22Rv1 (cell line): ENCODE data around the gene NUP50.

Source experiments
- H3K27ac ChIP-seq: fragments of 450-650 bp; 2 replicates; pipeline ENCODE4 v1.5.1; 2017
- CTCF ChIP-seq: fragments of 450-650 bp; IDR thresholded peaks from 2 replicates; pipeline ENCODE4 v1.5.1; 2017; ENCODE audit warnings: mild to moderate bottlenecking
- ZFX ChIP-seq: fragments of 450-650 bp; IDR thresholded peaks from 2 replicates; pipeline ENCODE4 v1.6.1; 2017; ENCODE audit warnings: antibody characterized with exemption, borderline replicate concordance

NUP50 gene

GRCh38 chr22:45163451-45164269 is at the start of gene NUP50:
TSS of gene NUP50 (plus strand) at chr22:45163925. CDS start at chr22:45168178, 4,253 bp downstream.
- no peak for TF ChIP-seq CTCF
- no peak for TF ChIP-seq ZFX
- peak within 1 kb of the TSS; percentile 83 for H3K27ac ChIP-seq

DNA sequence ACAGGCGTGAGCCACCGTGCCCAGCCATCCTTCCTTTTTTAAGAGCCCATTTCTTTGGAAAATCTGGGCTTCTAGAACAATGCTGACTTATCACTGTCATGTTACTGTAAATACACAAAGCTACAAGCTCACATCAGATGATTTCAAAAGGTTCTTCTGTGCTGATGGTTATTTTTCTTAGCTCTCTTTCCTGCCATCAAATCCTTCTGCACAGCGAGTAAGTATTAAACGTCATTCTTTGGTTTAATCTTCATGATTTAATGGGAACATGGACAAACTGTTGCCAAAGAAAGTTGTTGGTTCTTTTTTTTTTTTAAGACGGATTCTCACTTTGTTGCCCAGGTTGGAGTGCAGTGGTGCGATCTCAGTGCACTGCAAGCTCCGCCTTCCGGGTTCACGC is 43.3 kb upstream of the NUP50 start:
- TF ChIP-seq CTCF (no peak), ZFX (no peak)
- peak overlapping the region; percentile 46 for H3K27ac ChIP-seq

DNA sequence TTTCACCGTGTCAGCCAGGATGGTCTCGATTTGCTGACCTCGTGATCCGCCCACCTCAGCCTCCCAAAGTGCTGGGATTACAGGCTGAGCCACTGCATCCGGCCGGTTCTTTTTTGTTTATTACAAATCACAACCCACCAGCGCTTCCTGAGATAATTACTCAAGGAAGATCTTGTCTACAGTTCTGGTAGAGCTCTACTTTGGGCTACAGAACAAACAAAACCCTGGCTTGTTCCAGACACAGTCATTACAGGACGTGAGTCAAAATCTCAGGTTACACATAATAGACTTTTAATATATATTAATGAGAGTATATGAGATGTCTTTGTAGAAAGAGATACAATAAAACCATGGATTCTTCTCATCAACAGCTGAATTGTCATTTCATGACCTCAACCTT is 42.8 kb upstream of the NUP50 start:
- H3K27ac ChIP-seq: peak overlapping the region; percentile 46
- TF ChIP-seq CTCF (no peak), ZFX (no peak)

DNA sequence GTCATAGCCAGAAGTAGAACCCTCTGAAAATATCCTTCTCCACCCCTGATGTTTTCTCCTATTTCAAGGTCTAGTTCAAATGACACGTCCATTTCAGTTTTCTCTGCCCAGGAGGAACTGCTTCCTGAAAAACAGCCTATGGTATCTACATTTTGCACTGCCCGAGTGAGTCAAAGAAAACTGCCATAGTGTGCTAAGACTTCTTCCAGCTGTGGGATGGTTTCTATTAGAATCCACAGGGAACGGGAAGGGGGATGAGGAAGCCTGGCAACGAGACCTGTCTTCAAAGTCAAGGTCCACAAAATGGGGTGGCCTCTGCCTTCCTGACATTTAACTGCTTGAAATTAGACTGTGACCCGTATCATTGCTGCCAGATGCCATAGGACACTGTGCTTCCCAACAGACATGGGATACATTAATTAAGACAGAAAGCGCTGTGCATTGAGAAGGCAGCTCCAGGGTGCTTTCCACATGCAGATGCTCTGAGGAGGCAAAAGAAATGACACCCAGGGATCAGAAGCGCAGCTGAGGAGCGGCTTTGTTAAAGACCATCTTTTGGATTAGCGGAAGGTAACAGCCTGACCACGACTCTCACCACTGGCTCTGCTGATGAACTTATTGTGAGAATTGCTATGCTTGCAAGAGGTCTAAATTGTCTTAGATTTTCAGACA is 39.4 kb upstream of the NUP50 start:
- TF ChIP-seq ZFX: no peak
- H3K27ac ChIP-seq: no peak overlapping the region

- no peak for TF ChIP-seq CTCF
- TF ChIP-seq ZFX: no peak
- no peak overlapping the region for H3K27ac ChIP-seq
Observed at GRCh38 chr22:45125188-45125587, 38.5 kb upstream of the NUP50 start.

GRCh38 chr22:45127866-45128265 is 35.9 kb upstream of the NUP50 start:
- TF ChIP-seq ZFX (no peak), CTCF (no peak)
- H3K27ac ChIP-seq: no peak overlapping the region

- H3K27ac ChIP-seq: no peak overlapping the region
- TF ChIP-seq ZFX: no peak
- no peak for TF ChIP-seq CTCF
Observed at GRCh38 chr22:45129703-45130524, 33.8 kb upstream of the NUP50 start.
